Panc1 (cell line): ENCODE data around the gene ADAMTS4. TPM values are rescaled to one million over a fixed set of nuclear protein-coding genes. Genes with fewer than 3 reads are reported as not detected.

Experiments used
- ATAC-seq: fragments of 200-7000 bp; cut with Tn5 transposase; 2 replicates; pipeline ENCODE4 v1.9.1; 2020; ENCODE audit warnings: mild to moderate bottlenecking, moderate library complexity
- BruUV-seq: library from RNA; stranded (reverse); fragments of 400-500 nt; replicated peaks from 2 replicates; lab custom pipeline; 2021; lab: Mats Ljungman, UMichigan
- CTCF ChIA-PET: fragments of 300-600 bp; sonication (Branson Sonifier 250); formaldehyde crosslinking; loops from one replicate; lab custom pipeline; 2022; ENCODE audit warnings: antibody characterized with exemption; lab: Charles Lee
- POLR2A ChIA-PET: fragments of 300-600 bp; sonication (Branson Sonifier 250); formaldehyde crosslinking; loops from one replicate; lab custom pipeline; 2022; ENCODE audit warnings: antibody characterized with exemption; lab: Charles Lee
- DNase-seq: peaks from one replicate; pipeline ENCODE4 v3.0.0-alpha.2; 2010; ENCODE audit warnings: low read depth, low spot score
- H3K27ac ChIP-seq: 2 replicates; pipeline ENCODE4 v1.5.1; 2011; ENCODE audit warnings: mild to moderate bottlenecking, low read length, inconsistent platforms
- H3K27me3 ChIP-seq: fragments of 200-500 bp; sonication (Bioruptor generic); 2 replicates; pipeline ENCODE4 v1.6.0; 2014; ENCODE audit warnings: low read length, inconsistent platforms; ENCODE audit not compliant: control insufficient read depth, insufficient read depth
- H3K36me3 ChIP-seq: fragments of 200-500 bp; sonication (Bioruptor generic); 2 replicates; pipeline ENCODE4 v1.5.1; 2014; ENCODE audit warnings: inconsistent platforms, mild to moderate bottlenecking, low read length, moderate library complexity; ENCODE audit not compliant: control insufficient read depth, insufficient read depth
- H3K4me1 ChIP-seq: 2 replicates; pipeline ENCODE4 v1.5.1; 2011; ENCODE audit warnings: inconsistent platforms, mild to moderate bottlenecking, low read length, moderate library complexity; ENCODE audit not compliant: control insufficient read depth, insufficient read depth
- H3K4me3 ChIP-seq, 2 experiments: 2 replicates each; pipeline ENCODE4 v1.5.1; 2011 to 2012; ENCODE audit warnings: low read depth in 2 of 2, low read length in 2 of 2, mild to moderate bottlenecking in 2 of 2, inconsistent platforms in 1 of 2, moderate library complexity in 1 of 2
- H3K9me3 ChIP-seq: fragments of 200-500 bp; sonication (Bioruptor generic); 2 replicates; pipeline ENCODE4 v1.5.1; 2014; ENCODE audit warnings: low read depth, mild to moderate bottlenecking, inconsistent platforms, low read length, moderate library complexity; ENCODE audit not compliant: control insufficient read depth, insufficient read depth
- POLR2AphosphoS5 ChIP-seq: IDR thresholded peaks from 2 replicates; pipeline ENCODE4 v1.6.1; 2012; ENCODE audit warnings: mild to moderate bottlenecking, low read depth, low read length, moderate library complexity
- SIN3A ChIP-seq: IDR thresholded peaks from 2 replicates; pipeline ENCODE4 v1.6.1; 2012; ENCODE audit warnings: low read depth, mild to moderate bottlenecking, low read length, moderate library complexity, borderline replicate concordance; ENCODE audit not compliant: insufficient read depth
- TCF7L2 ChIP-seq: IDR thresholded peaks from 2 replicates; pipeline ENCODE4 v1.6.1; 2011; ENCODE audit warnings: mild to moderate bottlenecking, low read depth, low read length, inconsistent platforms
- in situ Hi-C: cut with HindIII; loops from 2 replicates; pipeline ENCODE4 v1.10.0; 2016; ENCODE audit warnings: low sequenced_read_pairs, low pct_unique_long_range_greater_than_20kb
- intact Hi-C: fragments of 100-400 bp; cut with micrococcal nuclease; formaldehyde crosslinking; loops from one replicate; pipeline ENCODE4 v1.10.0; 2022; ENCODE audit not compliant: unreplicated experiment
- total RNA-seq: library from RNA; stranded (reverse); gene quantifications from one replicate; pipeline ENCODE4 v1.2.1, GENCODE V29; 2021; ENCODE audit not compliant: unreplicated experiment
- TF ChIP-seq, protein P1 (sequence below), 2 experiments: IDR thresholded peaks; 2 replicates each; pipeline ENCODE4 v1.6.1; 2011 to 2012; ENCODE audit warnings: low read depth in 2 of 2, control low read depth in 1 of 2, low read length in 1 of 2, mild to moderate bottlenecking in 1 of 2, moderate library complexity in 1 of 2; ENCODE audit not compliant: insufficient read depth in 1 of 2
- TF ChIP-seq, protein P2 (sequence below): fragments of 450-650 bp; IDR thresholded peaks from 2 replicates; pipeline ENCODE4 v1.5.1; 2017; ENCODE audit warnings: mild to moderate bottlenecking

ADAMTS4 gene
- total RNA-seq, 1 experiment from 2014 or later: 0.26 TPM

DNA sequence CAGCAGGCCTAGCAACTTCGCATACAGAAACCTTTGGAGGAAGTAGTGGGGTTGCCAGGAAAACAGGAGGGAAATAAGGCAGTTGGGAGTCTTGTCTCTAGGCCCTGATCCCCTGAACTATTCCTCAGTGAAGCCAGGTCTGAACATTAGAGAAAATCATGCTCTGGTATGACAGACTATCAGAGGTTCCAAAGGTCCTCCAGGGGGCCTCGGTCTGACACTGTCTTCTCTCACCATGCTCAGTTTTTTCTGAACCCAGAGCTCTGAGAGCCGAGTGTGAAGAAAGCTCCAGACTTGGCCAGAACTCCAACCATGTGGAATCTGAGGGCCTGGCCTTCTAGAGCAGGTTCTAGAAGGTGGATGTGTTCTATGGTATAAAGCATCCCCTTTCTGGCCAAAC, 31.0 kb upstream of the ADAMTS4 start:
- DNase-seq: no peak
- CTCF ChIA-PET: interaction anchor here (0.5 to 1.0 kb wide), 2 partner anchors 28 to 61 kb away, joined by 3 read pairs; no protein-coding TSS in a partner anchor
- ATAC-seq: no peak
- TF ChIP-seq TCF7L2 (no peak), SIN3A (no peak), POLR2AphosphoS5 (no peak)
- TF ChIP-seq, protein P1, sequence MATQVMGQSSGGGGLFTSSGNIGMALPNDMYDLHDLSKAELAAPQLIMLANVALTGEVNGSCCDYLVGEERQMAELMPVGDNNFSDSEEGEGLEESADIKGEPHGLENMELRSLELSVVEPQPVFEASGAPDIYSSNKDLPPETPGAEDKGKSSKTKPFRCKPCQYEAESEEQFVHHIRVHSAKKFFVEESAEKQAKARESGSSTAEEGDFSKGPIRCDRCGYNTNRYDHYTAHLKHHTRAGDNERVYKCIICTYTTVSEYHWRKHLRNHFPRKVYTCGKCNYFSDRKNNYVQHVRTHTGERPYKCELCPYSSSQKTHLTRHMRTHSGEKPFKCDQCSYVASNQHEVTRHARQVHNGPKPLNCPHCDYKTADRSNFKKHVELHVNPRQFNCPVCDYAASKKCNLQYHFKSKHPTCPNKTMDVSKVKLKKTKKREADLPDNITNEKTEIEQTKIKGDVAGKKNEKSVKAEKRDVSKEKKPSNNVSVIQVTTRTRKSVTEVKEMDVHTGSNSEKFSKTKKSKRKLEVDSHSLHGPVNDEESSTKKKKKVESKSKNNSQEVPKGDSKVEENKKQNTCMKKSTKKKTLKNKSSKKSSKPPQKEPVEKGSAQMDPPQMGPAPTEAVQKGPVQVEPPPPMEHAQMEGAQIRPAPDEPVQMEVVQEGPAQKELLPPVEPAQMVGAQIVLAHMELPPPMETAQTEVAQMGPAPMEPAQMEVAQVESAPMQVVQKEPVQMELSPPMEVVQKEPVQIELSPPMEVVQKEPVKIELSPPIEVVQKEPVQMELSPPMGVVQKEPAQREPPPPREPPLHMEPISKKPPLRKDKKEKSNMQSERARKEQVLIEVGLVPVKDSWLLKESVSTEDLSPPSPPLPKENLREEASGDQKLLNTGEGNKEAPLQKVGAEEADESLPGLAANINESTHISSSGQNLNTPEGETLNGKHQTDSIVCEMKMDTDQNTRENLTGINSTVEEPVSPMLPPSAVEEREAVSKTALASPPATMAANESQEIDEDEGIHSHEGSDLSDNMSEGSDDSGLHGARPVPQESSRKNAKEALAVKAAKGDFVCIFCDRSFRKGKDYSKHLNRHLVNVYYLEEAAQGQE (IDR thresholded peaks at IDR 0.05; ENCODE audit: insufficient read depth in 1 of 2, low read depth in 2 of 2, low read length in 1 of 2): no peak
- TF ChIP-seq, protein P2, sequence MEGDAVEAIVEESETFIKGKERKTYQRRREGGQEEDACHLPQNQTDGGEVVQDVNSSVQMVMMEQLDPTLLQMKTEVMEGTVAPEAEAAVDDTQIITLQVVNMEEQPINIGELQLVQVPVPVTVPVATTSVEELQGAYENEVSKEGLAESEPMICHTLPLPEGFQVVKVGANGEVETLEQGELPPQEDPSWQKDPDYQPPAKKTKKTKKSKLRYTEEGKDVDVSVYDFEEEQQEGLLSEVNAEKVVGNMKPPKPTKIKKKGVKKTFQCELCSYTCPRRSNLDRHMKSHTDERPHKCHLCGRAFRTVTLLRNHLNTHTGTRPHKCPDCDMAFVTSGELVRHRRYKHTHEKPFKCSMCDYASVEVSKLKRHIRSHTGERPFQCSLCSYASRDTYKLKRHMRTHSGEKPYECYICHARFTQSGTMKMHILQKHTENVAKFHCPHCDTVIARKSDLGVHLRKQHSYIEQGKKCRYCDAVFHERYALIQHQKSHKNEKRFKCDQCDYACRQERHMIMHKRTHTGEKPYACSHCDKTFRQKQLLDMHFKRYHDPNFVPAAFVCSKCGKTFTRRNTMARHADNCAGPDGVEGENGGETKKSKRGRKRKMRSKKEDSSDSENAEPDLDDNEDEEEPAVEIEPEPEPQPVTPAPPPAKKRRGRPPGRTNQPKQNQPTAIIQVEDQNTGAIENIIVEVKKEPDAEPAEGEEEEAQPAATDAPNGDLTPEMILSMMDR: no peak; the same call in 1 of the 2 replicates
- Histone ChIP-seq H3K27me3 (no peaks in the 10 kb centered on the region), H3K27ac (no peak overlapping the region), H3K36me3 (peaks cover 2% of the 10 kb centered on the region; the same call in 1 of the 2 replicates), H3K9me3 (no peaks in the 10 kb centered on the region), H3K4me1 (peaks cover 19% of the 10 kb centered on the region), H3K4me3 (no peak overlapping the region)
- TSS peak; percentile 47 for BruUV-seq
- POLR2A ChIA-PET: no interaction called here
- in situ Hi-C loops: no loop called here
- intact Hi-C loops: loop anchor here (5.0 kb wide), 2 partner anchors 62 to 142 kb away; no protein-coding TSS in a partner anchor

DNA sequence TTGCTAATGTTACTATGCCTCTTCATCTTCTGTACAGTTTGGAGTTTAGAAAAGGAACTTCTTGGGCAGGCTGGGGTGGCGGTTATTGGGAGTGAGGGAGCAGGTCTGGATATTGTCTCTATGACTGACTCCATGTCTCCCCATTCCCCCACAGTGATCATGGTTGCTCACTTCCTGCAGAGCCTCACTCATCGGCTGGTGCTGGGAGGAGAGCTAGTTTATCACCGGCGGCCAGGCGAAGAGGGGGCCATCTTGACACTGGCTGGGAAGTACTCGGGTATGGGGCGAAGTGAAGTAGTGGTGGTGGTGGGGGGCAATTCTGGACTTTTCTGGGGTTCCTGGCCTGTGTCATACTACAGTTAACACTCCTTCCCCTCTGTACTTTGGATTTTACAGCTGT, 29.2 kb upstream of the ADAMTS4 start:
- intact Hi-C loops (loop anchor here (5.0 kb wide), 2 partner anchors 64 to 144 kb away; no protein-coding TSS in a partner anchor), in situ Hi-C loops (no loop called here)
- Histone ChIP-seq H3K27ac (no peak overlapping the region), H3K4me1 (peaks cover 19% of the 10 kb centered on the region), H3K9me3 (no peaks in the 10 kb centered on the region), H3K4me3 (no peak overlapping the region), H3K27me3 (no peaks in the 10 kb centered on the region), H3K36me3 (peaks cover 2% of the 10 kb centered on the region; the same call in 1 of the 2 replicates)
- ChIA-PET POLR2A (no interaction called here), CTCF (interaction anchor here (0.6 kb wide), 1 partner anchor 9 kb away, joined by 3 read pairs; no protein-coding TSS in a partner anchor)
- DNase-seq (no peak), ATAC-seq (no peak)
- no TSS peak for BruUV-seq
- TF ChIP-seq, protein P1 (IDR thresholded peaks at IDR 0.05; ENCODE audit: insufficient read depth in 1 of 2, low read depth in 2 of 2, low read length in 1 of 2): no peak
- TF ChIP-seq TCF7L2: no peak
- TF ChIP-seq POLR2AphosphoS5: no peak
- TF ChIP-seq, protein P2: no peak
- TF ChIP-seq SIN3A: no peak
